Measurements from ENCODE around the gene SH3GLB1. TPM values are rescaled to one million over a fixed set of nuclear protein-coding genes. Genes with fewer than 3 reads are reported as not detected.

SH3GLB1 gene
- total and polyA plus RNA-seq, 2 of the 13 experiments (the other 11 are each of a cell fraction or from before 2014, with no cell fraction given), result 26.0 to 41.5 TPM

DNA sequence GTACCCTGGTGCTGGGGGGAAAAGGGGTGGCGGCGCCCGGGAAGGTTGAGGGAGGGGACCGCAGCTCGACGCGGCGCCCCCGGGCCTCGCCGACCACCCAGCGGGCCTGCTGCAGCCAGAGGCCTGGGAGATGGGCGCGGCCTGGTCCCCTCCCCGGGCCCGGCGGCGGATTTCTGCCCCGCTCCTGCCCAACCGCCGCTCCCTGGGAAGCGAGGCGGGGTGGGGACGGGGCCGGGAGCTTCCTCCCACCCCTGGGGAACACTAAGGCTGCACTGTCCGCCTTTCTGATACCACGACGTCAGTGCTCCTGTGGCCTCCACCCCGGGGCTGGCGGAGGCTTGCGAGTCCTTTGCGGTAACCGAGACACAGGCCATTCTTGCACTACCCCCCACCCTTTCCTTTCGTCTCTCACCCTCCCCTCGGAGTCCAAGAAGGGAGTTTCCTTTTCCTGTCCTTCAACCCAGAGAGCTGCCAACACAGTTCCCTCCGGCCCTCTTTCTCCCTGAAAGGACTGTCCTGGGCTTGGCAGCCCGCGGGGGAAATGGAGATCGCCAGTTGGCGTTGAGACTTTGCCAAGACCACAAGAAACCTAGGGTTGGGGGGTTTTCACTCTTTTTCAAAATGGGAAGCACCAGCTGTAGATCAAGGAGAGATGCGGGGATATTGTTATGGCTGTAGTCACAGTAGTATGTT is 742 bp downstream of the SH3GLB1 start (continued):
- no peak for TF ChIP-seq ZNF276 (CRISPR knock-in tag; IDR thresholded peaks at IDR 0.05; ENCODE audit: low read depth)
- TF ChIP-seq TAF1 (CRISPR knock-in tag; IDR thresholded peaks at IDR 0.05), result no peak; the same call in 1 of the 2 replicates
- TF ChIP-seq, protein P1, sequence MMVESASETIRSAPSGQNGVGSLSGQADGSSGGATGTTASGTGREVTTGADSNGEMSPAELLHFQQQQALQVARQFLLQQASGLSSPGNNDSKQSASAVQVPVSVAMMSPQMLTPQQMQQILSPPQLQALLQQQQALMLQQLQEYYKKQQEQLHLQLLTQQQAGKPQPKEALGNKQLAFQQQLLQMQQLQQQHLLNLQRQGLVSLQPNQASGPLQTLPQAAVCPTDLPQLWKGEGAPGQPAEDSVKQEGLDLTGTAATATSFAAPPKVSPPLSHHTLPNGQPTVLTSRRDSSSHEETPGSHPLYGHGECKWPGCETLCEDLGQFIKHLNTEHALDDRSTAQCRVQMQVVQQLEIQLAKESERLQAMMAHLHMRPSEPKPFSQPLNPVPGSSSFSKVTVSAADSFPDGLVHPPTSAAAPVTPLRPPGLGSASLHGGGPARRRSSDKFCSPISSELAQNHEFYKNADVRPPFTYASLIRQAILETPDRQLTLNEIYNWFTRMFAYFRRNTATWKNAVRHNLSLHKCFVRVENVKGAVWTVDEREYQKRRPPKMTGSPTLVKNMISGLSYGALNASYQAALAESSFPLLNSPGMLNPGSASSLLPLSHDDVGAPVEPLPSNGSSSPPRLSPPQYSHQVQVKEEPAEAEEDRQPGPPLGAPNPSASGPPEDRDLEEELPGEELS (CRISPR knock-in tag; IDR thresholded peaks at IDR 0.05), result no peak
- no peak for TF ChIP-seq BCL3 (CRISPR knock-in tag; IDR thresholded peaks at IDR 0.05)
- TF ChIP-seq ZNF232 (CRISPR knock-in tag; IDR thresholded peaks at IDR 0.05; ENCODE audit: borderline replicate concordance), result no peak
- no peak for TF ChIP-seq ZNF660 (CRISPR knock-in tag; IDR thresholded peaks at IDR 0.05; ENCODE audit: borderline replicate concordance, low read depth)
- TF ChIP-seq JUNB (CRISPR knock-in tag; IDR thresholded peaks at IDR 0.05; ENCODE audit: borderline replicate concordance), result no peak
- TF ChIP-seq ZNF205 (CRISPR knock-in tag; IDR thresholded peaks at IDR 0.05), result no peak
- no peak for TF ChIP-seq MZF1 (CRISPR knock-in tag; IDR thresholded peaks at IDR 0.05; ENCODE audit: borderline replicate concordance)
- no peak for TF ChIP-seq SAFB2 (CRISPR knock-in tag; IDR thresholded peaks at IDR 0.05; ENCODE audit: borderline replicate concordance, low read depth)
- TF ChIP-seq TEAD3 (CRISPR knock-in tag; optimal IDR thresholded peaks at IDR 0.05; ENCODE audit: borderline replicate concordance), result no peak
- no peak for TF ChIP-seq NCOR1 (IDR thresholded peaks at IDR 0.05; ENCODE audit: borderline replicate concordance, low read length)
- no peak for TF ChIP-seq ZNF747 (CRISPR knock-in tag; IDR thresholded peaks at IDR 0.05; ENCODE audit: borderline replicate concordance)
- TF ChIP-seq ZNF512B (CRISPR knock-in tag; IDR thresholded peaks at IDR 0.05; ENCODE audit: borderline replicate concordance), result no peak
- TF ChIP-seq, protein P2, sequence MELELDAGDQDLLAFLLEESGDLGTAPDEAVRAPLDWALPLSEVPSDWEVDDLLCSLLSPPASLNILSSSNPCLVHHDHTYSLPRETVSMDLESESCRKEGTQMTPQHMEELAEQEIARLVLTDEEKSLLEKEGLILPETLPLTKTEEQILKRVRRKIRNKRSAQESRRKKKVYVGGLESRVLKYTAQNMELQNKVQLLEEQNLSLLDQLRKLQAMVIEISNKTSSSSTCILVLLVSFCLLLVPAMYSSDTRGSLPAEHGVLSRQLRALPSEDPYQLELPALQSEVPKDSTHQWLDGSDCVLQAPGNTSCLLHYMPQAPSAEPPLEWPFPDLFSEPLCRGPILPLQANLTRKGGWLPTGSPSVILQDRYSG (CRISPR knock-in tag; IDR thresholded peaks at IDR 0.05), result no peak
- no peak for TF ChIP-seq HHEX (CRISPR knock-in tag; IDR thresholded peaks at IDR 0.05)
- TF ChIP-seq HOXA7 (CRISPR knock-in tag; IDR thresholded peaks at IDR 0.05), result no peak
- no peak for TF ChIP-seq PLRG1 (conservative IDR thresholded peaks at IDR 0.05)
- TF ChIP-seq SRSF4 (IDR thresholded peaks at IDR 0.05; ENCODE audit: low read depth, low read length, poor library complexity, severe bottlenecking), result no peak
- TF ChIP-seq, protein P3, sequence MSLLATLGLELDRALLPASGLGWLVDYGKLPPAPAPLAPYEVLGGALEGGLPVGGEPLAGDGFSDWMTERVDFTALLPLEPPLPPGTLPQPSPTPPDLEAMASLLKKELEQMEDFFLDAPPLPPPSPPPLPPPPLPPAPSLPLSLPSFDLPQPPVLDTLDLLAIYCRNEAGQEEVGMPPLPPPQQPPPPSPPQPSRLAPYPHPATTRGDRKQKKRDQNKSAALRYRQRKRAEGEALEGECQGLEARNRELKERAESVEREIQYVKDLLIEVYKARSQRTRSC (CRISPR knock-in tag; IDR thresholded peaks at IDR 0.05; ENCODE audit: low read depth), result 0 out of 2 replicates have a peak, but pooled peaks have one; percentile 8
